BE2C (cell line): Measurements from ENCODE around the gene VNN1.

Experiments used
- DNase-seq: peaks from one replicate; pipeline ENCODE4 v3.0.0-alpha.2; 2020
- H3K27me3 ChIP-seq: fragments of 250-450 bp; sonication (Bioruptor Pico); 2 replicates; pipeline ENCODE4 v1.5.1; 2020; ENCODE audit warnings: mild to moderate bottlenecking
- H3K36me3 ChIP-seq: fragments of 250-450 bp; sonication (Bioruptor Pico); 2 replicates; pipeline ENCODE4 v1.5.1; 2020; ENCODE audit warnings: mild to moderate bottlenecking
- H3K4me1 ChIP-seq: fragments of 250-450 bp; sonication (Bioruptor Pico); 2 replicates; pipeline ENCODE4 v1.5.1; 2020
- H3K4me3 ChIP-seq: 2 replicates; pipeline ENCODE4 v1.5.1; 2011; ENCODE audit warnings: low read depth, low read length
- H3K9me3 ChIP-seq: fragments of 250-450 bp; sonication (Bioruptor Pico); 2 replicates; pipeline ENCODE4 v1.5.1; 2020
- TF ChIP-seq, protein P1 (sequence below): IDR thresholded peaks from 2 replicates; pipeline ENCODE4 v1.5.1; 2012; ENCODE audit warnings: mild to moderate bottlenecking, low read depth, low read length

Gene VNN1

DNA sequence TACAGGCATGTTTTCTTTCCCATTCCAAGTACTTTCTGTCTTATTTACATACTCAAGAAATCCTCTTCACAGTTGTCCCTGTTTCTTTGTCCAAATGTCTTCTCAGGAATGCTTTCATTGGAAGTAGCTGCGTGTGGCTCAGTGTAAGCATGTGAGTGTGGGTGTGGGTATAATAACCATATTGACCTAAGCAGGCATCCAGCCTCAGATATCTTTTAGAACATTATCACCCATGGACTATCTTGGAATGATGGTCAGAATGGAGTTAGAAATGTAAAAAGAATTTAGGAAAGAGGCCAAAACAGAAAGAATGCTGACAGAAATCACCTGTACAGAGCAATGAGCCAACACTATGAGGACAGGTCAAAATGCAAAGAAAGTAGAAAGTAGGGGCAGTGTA lies 27.4 kb upstream of the VNN1 start:
- DNase-seq = no peak
- Histone ChIP-seq H3K27me3 (peaks cover 26% of the 10 kb centered on the region), H3K4me3 (no peak overlapping the region), H3K9me3 (no peaks in the 10 kb centered on the region), H3K4me1 (no peaks in the 10 kb centered on the region), H3K36me3 (no peaks in the 10 kb centered on the region)
- TF ChIP-seq, protein P1, sequence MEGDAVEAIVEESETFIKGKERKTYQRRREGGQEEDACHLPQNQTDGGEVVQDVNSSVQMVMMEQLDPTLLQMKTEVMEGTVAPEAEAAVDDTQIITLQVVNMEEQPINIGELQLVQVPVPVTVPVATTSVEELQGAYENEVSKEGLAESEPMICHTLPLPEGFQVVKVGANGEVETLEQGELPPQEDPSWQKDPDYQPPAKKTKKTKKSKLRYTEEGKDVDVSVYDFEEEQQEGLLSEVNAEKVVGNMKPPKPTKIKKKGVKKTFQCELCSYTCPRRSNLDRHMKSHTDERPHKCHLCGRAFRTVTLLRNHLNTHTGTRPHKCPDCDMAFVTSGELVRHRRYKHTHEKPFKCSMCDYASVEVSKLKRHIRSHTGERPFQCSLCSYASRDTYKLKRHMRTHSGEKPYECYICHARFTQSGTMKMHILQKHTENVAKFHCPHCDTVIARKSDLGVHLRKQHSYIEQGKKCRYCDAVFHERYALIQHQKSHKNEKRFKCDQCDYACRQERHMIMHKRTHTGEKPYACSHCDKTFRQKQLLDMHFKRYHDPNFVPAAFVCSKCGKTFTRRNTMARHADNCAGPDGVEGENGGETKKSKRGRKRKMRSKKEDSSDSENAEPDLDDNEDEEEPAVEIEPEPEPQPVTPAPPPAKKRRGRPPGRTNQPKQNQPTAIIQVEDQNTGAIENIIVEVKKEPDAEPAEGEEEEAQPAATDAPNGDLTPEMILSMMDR = no peak

- no peaks in the 10 kb centered on the region for H3K9me3 ChIP-seq
Measured at GRCh38 chr6:132736239-132736638, 22.4 kb upstream of the VNN1 start.

DNA sequence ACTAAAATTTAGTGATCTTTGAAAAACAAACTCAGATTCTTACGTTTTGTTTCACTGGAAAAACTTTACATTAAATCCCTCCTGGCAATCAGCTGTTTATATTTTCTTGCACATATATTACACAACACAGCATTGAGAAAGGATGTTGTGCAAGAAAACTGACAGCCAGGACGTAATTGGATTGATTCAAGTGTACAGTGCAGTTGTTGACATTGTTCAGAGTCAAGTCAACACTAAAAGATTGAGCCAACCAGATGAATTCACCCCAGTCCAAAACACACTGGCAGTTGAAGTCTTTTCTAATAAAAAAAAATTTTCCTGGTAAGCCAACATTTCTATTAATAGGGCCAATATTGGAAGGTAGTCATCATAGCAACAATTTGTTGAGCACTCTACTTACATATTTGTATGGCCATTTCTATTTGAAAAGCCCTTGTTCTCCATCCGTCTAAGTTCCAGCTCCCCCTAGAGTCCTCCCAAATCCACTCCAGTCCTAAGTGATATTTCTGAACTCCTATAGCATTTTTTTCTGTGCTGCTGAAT lies 20.9 kb upstream of the VNN1 start:
- Histone ChIP-seq H3K4me1 (no peaks in the 10 kb centered on the region), H3K27me3 (peaks cover 20% of the 10 kb centered on the region), H3K4me3 (no peak overlapping the region), H3K36me3 (no peaks in the 10 kb centered on the region), H3K9me3 (no peaks in the 10 kb centered on the region)
- DNase-seq = no peak
- TF ChIP-seq, protein P1 = peak; percentile 43

More at GRCh38 chr6:132736239-132736638, 22.4 kb upstream of the VNN1 start:
- H3K4me3 ChIP-seq = no peak overlapping the region
- peaks cover 26% of the 10 kb centered on the region for H3K27me3 ChIP-seq
- TF ChIP-seq, protein P1 = no peak
- no peak for DNase-seq
- no peaks in the 10 kb centered on the region for H3K36me3 ChIP-seq
- no peaks in the 10 kb centered on the region for H3K4me1 ChIP-seq

DNA sequence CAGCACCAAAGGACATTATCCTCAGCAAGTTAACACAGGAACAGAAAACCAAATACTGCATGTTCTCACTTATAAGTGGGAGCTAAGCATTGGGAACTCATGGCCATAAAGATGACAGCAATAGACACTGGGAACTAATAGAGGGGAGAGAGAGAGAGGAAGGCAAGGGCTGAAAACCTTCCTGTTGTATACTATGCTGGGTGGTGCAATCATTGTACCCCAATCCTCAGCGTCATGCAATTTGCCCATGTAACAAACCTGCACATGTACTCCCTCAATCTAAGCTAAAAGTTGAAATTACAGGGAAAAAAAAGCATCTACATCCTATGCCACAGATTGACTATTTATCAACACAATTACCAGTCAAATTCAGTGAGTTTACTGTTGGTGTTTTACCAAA lies 20.0 kb upstream of the VNN1 start:
- Histone ChIP-seq H3K4me1 (no peaks in the 10 kb centered on the region), H3K4me3 (no peak overlapping the region), H3K9me3 (no peaks in the 10 kb centered on the region), H3K27me3 (peaks cover 13% of the 10 kb centered on the region), H3K36me3 (no peaks in the 10 kb centered on the region)
- DNase-seq = no peak
- TF ChIP-seq, protein P1 = no peak

GRCh38 chr6:132733283-132733682 lies 19.4 kb upstream of the VNN1 start:
- Histone ChIP-seq H3K4me1 (no peaks in the 10 kb centered on the region), H3K27me3 (peaks cover 7% of the 10 kb centered on the region)
- no peak for DNase-seq

DNA sequence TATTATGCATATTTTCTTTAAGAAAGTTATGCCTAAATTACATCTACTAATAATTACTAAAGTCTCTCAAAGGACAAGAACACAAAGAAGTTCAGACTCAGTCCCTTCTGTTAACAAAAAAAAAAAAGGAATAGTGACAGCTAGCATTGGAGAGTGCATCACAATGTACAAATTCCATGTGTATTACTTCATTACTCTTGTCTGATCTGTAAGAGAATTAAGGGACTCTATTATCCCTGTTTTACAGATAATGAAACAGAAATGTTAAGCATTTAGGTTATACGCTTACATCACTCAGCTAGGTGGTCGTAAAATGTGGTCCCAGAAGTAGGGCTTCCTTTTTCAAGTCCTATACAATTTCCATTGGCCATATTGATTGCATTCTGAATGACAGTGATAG lies 17.2 kb upstream of the VNN1 start:
- H3K4me1 ChIP-seq = no peaks in the 10 kb centered on the region
- no peaks in the 10 kb centered on the region for H3K9me3 ChIP-seq
- no peak for DNase-seq
- TF ChIP-seq, protein P1 = no peak
- H3K36me3 ChIP-seq = no peaks in the 10 kb centered on the region
- no peak overlapping the region for H3K4me3 ChIP-seq
- peaks cover 1% of the 10 kb centered on the region; the same call in 1 of the 2 replicates for H3K27me3 ChIP-seq

More at GRCh38 chr6:132733283-132733682, 19.4 kb upstream of the VNN1 start:
- TF ChIP-seq, protein P1 = no peak
- Histone ChIP-seq H3K4me3 (no peak overlapping the region), H3K36me3 (no peaks in the 10 kb centered on the region), H3K9me3 (no peaks in the 10 kb centered on the region)
